GM18508 (cell line): ENCODE data around the gene TNIK.
A peak's percentile ranks its signal among the peaks of the same experiment; 100 is the strongest.

Source experiments
- ATAC-seq: cut with Tn5 transposase; IDR thresholded peaks from one replicate; pipeline ENCODE4 v1.9.1; 2021; ENCODE audit warnings: moderate number of reproducible peaks; ENCODE audit not compliant: insufficient read depth, unreplicated experiment

TNIK gene

DNA sequence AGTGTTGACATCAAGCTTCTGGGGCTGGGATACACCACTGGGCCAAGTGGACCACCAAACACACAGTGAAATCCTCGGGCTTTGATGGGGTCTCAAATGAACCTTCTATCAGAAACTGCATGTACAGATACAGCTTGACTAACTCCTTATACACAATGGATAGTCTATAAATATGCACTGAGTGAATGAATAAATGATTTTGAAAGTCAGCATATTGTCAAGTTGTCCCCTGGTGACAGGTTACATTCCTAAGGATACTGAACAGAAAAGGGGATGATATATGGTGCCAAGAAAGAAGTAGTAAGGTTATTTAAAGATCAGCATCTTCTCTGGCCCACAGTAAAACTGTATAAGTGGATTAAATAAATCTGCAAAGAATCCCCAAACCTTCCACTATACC is 274.2 kb downstream of the TNIK start:
- no peak for ATAC-seq

DNA sequence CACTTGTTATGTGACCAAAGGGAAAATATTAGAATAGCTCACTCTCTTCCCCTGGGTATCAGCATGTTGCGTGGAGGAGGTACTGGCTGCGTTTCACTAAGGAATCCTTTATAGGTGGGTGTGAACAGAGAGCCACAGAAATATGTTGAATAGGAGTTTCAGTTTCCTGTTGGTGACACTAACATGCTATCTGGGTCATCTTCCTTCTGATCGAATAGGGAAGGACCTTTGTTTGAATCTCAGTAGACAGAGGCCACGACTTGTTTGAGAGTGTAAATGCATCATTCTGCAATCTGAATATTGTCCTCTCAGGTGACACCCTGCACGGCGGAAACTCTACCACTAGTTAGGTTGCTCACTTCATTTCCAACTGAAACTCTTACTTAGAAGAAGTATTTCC is 275.8 kb downstream of the TNIK start:
- ATAC-seq, result no peak

DNA sequence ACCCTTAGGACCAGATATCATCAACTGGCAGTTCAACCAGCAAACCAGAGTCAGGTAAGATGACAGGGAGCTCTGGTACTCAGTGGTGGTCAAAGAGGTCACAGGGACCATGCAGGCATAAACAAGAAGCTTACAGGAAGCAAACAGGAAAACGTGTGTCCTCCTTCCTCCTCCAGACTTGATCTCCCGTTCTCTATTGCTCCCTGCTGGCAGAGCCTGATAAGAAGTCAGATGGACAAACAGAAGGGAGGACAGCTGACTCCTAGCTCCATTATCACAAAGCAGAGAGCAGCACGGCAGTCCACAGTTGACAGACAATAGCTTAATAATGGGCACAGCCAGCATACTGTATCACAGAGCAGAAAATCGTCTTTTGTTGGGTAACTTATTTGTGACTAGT is 277.2 kb downstream of the TNIK start:
- no peak for ATAC-seq

DNA sequence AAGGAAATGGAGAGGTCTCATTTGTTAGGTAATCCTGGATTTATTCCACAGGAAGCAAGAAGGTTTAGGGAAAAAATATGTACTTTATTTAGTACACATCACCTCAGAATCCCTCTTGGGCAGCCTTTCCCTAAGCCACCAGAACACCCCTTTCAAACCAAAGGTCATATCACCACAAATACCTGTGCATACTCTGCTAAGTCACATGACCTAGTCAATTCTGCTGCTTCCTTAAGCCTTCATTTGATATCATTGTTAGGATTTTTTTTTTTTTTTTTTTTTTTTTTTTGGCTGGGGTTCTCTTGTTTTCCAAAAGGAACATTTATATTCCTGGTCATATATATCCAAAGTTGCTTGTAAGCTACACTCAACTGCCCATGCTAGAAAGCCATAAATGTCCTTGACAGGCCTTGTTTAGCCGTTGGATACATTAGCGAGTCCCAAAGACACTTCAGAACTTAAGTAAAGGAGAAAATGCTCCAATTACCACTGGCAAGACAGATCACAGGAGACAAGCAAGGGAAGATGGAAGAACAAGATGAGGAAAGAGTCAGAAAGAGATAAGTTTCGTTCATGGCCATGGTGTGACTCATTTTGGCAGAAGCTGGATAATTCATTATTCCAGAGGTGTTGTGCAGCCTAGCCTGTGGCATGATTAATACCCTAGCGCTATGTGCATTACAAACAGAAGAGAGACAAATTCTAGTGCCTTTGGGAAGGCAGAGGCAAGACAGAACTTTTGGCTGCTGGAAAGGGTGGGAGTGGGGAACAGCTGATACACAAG is 278.1 kb downstream of the TNIK start:
- no peak for ATAC-seq

DNA sequence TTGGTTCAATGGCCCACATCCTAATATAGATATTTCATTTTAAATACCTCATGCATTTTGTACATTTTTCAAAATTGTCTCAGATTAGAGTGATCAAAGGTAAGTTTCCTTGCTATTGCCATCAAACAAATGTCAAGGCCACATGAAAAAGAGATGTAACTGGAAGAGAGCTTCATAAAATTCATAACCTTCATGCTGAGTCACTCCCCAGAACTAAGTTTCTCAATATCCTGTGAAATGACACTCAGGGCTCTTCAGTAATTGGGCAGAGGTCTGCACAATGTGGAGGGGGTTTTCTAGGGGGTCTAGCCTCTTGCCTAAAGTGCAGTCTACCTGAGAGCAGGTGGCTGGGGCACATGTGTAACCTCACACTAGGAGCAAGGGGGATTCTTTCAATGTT is 281.5 kb downstream of the TNIK start:
- ATAC-seq, result no peak

DNA sequence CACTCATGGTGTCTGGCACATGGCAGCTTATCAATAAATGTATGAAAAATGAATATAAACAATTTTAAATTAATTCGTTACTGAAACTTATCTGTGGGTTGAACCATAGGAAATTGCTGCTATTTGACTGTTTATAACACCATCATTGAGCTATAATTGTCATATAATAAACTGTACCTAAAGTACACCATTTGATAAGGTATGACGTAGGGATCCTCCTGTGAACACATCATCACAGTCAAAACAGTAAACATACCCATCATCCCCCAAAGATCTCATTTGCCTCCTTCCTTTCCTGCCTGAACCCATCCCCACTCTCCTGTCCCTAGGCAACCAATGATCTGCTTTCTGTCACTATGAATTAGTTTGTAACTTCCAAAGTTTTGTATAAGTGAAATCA is 282.7 kb downstream of the TNIK start:
- ATAC-seq, result no peak

DNA sequence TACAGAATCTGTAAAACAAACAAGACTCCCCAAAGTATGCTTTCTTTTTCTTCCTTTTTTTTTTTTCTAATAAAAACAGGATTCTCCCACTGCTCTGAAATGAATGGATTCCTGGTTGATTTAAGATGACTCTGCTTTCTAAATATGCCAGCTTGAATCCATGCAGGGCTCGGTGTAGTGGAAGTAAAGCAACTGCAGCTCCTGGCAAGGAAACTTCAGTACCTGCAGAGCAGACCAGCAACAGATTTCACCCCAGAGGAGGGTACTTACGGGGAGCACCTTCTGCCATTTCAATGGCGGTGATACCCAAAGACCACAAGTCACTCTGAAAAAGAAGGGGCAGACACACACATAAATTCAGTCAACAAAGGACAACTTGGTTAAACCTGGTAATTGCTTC is 283.1 kb downstream of the TNIK start:
- ATAC-seq, result no peak

DNA sequence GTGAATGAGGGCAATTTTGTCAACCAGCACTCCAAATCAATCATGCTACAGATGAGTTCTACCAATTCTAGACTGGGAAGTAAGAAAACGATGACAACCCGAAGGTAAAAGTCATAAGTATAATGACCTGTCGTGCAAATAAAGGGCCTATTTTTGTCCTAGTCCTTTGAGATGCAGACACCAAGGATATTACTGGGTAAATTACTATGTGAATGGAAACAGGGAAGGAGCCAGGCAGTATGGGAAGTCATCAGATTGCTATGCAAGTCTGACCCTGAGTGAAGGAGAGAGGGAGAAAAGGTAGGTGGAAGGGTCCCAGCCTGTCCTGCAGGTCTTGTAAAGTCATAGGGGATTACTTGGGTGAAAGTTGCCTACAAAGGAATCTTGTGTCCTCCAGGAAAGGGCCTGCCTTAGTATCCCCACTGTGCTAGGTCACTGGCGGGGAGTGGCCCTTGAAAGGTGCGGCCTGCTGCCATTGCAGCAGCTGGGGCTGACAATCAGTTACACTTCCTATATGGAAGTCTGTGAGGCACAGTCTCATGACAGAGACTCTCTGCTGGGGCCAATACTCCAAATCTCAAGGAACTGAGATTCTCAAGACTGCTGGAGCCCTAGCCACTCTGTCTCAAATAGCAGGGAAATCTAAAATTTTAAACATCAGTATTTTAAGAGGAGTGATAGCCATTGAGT is 283.8 kb downstream of the TNIK start:
- no peak for ATAC-seq

DNA sequence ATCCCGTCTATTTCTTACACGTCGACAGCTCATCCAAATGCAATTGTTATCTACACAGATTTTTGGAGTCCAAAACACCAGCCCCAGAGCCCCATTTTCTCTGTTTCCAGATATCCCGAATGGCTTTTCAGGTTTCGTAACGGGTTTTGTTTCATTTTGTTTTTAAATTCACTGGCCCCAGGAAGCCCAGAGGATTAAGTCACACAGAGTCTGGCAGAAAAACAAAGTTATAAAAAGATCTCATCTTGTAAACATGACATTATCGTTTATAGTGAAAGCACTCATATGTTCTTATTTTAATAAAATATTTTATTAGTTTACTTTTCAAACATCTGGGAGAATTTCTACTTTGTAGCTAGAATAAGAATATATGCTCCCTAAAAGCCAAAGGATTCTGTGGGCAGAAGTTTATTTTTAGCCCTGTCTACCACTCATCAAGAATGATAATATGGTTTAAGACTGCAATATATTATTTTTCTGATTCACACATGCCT is 284.4 kb downstream of the TNIK start:
- no peak for ATAC-seq

DNA sequence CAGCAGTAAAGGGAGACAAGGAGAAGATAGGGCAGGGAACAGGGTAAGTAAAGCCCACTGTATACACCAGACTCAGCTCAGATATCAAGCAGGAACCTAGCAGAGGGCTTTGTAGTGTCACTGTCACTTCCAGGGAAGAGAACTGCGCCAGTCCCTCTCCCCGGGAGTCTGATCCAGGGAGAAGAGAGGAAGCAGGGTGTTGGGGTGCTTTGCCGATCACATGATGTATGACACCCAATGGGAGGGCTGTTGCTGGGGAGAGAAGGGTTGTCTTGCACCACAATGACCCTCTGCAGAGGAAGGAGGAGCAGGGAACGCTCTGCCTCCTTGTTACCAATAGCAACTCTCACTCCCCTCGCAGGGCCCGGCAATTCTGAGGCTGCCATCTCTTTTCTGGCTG is 286.5 kb downstream of the TNIK start:
- peak; percentile 77 for ATAC-seq

DNA sequence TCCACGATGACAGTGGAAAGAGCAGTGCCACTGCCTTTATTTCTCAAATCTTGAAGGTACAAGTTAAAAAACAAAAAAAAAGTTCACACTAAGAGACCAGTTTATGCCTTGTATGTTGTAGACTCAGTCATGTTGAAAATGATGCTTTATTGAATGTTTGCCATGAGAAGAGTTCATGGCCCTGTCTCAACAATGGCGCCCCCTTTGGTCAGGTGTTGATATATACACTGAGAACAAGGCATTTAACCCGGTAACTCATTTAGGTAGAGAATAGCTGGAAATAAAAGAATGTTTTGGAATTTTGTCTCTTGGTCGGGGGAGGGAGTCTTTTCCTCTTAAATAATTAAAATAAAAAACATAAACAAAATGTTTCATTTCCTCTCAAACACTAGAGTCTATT is 288.1 kb downstream of the TNIK start:
- ATAC-seq, result no peak

DNA sequence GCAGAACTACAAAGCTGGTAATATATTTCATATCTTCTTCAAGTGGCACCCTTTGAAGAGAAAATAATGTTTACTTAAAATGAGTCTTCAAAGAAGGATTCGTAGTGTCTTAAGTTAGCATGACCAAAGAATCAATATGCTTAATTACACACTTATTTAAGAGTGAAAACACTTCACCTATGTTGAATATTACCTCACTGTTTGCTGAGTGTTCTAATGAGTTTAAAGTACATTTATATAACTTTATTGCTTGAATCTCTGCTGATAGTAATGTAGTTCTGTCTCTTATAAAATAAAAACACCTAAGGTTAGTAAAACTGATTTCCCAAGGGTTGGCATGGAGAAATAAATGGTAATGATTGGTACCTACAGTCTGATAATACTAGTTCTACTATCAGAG is 290.3 kb downstream of the TNIK start:
- ATAC-seq, result no peak

DNA sequence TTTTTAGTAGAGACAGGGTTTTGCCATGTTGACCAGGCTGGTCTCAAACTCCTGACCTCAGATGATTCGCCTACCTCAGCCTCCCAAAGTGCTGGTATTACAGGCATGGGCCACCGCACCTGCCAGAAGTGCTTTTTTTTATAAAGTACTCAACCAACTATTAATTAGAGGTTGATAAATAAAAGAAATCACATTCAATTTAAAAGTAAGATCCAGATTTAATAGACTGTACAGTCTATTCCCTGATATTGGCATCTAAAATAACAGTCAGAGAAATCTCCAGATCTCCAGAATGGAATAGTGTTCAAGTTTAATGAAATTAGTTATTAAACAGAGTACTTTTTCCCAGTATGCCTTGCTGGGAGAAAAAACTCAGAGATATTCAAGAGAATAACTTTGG is 290.8 kb downstream of the TNIK start:
- ATAC-seq, result no peak

DNA sequence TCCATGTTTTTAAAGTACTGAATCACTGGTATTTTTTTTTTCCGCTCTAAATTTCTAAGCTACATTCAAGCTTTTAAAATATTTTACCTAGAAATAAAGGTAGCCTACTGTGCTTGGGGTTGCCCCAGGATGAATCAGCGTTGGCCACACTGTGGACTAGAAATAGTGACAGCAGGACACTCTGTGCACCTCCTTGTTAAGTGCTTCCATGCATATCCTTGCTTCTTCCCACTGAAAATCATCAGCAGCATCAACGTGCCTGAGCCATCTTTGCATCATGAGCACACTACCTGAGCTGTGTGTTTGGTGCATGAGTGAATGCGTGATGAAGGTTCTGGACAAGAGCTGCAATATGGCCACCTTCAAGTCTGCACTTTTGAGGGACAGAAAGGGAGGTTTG is 291.7 kb downstream of the TNIK start:
- no peak for ATAC-seq

DNA sequence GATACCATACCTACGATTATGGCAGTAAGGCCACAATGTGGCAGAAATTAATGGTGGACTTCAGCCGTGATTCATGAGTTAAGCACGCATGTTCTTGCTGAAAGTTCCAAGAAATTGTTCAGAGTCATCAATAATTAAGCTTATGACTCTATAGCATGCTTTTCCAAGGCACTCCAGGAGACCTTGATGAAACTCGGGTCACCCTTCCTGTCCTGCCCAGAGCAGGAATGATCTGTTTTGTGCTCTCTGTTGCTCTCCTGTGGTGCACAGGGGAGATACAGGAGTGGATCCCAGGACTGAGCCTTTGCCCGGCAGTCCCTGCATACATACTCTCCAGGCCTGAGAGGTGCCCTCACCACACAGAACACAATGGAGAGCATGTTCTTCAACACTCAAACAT is 292.1 kb downstream of the TNIK start:
- no peak for ATAC-seq

DNA sequence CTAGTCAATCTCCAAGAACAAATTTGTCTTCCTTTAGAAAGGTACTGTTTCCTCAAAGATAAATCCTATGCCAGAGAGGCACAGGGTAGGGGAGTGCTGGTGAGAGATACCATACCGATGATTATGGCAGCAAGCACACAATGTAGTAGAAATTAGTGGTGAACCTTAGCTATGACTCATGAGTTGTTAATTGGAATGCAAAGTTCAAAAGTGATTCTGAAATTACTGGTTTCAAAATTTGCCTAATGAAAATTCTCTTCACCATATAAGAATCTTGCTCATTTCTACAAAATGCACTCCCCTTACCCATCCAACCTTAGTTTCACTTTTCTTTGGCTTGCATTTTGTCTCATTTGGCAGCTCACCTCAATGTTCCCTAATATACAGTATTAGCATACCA is 294.2 kb downstream of the TNIK start:
- no peak for ATAC-seq

DNA sequence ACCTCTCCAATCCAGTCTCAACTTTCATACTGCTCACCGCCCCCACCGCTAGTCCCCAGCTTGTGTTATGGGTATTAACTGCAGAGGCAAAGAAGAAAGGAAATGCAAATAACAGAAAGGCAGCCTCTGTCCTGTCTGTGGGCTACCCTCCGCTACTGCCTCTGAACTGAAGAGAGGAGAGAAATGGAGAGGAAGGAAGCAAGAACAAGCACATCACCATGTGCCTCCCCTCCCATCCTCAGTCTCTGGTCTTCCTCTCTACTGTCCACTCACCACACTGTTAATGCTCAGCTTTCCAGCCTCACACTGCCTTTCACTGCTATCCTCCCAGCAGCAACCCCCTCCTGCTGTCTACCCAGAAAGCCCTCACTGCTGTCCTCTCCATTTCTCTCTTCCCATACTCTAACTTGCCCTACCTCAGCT is 294.7 kb downstream of the TNIK start:
- ATAC-seq, result no peak

DNA sequence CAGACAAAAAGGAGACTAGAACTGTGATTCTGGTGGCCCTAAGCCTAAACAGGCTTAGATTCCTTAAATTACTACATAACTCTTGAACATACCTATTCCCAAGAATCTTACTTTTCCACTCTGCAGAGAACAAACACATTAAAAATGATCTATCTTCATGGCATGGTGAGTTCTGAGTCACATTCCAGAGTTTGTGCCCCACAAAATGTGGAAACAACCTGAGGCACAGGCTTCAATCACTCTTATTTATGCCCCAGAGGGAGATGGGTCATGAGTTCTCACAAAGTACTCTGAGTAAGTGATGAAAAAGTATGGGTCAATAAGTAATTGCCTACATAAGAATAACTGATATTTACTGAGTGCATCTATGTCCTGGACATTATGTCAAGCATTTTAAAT is 296.1 kb downstream of the TNIK start:
- no peak for ATAC-seq

DNA sequence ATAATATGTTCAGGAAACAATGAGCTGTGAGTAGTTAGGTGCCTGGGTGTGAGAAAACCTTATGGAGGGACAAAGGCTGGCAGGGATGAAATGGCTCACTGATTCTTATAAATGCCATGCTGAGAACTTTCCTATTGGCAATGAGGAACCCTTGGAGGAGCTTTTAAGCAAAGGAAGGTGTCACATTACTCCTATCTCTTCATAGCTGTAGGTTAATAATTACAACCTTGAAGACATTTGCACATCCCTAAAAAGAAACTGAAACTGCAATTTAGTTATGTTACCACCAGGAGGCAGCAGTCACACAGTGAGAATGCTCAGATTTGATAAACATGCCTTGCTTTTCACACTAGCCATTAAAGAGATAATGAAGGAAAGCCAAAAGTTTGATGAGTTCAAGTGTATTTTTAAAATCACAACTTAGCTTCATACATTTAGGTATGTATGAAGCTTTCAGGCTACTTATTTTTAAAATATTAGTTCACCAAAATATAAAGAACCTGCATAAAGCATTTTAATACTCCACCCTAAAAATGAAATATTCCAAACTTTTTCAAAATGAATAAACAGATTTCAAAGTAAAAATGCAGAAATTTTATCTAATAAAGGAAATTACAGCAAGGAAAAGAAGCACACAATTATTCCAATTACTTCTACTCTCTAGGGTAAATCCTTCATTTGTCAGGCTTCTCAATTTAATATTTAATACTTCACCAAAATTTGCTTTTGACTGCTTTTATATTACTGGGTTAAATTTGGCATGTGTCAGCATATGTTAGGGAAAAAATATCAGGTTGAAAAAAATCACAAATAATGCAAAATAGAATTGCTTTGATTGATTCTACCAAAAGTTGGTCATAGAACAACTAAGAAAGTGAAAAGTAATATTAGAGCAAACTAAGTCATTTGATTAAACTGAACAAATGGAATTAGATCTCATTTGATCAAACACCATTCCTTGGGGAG is 296.8 kb downstream of the TNIK start:
- ATAC-seq, result no peak

DNA sequence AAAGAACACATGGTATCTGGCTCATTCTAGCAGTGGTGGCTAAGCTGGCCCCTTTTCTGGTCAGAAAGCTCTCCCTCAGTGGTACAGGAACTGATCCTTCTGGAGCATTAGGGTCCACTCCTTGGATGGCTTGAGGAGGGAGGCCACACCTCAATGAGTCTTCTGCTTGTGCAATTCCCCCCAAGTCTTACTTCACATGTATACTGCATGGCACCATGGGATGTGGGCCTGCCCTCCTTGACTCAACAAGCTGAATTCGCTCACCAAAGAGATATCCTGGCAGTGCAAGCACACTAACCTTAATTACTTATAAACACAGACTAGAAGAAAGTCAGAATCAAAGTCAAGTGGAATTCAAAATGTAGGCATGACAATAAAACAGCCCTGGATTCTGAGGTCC is 299.9 kb downstream of the TNIK start:
- ATAC-seq, result no peak

DNA sequence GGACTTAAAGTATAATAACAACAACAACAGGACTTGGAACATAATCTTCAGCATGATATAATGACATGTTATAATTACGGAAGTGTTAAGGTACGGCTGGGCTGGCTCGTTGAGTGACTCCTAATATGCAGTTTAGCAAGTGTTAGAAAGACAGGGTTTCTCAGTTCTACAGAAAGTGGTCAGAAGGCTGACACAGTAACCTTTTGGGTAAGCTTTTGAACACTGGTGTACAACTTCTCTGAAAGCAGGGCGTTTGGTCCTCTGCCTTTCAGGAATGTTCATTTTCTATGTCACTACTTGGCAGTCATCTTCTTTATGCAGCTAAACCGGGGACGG is 300.4 kb downstream of the TNIK start:
- ATAC-seq, result no peak
